GM21390 (cell line): ENCODE measurements around the gene CDH22.

Experiments
- ATAC-seq: cut with Tn5 transposase; IDR thresholded peaks from one replicate; pipeline ENCODE4 v1.9.1; 2021; ENCODE audit not compliant: unreplicated experiment

CDH22 gene

DNA sequence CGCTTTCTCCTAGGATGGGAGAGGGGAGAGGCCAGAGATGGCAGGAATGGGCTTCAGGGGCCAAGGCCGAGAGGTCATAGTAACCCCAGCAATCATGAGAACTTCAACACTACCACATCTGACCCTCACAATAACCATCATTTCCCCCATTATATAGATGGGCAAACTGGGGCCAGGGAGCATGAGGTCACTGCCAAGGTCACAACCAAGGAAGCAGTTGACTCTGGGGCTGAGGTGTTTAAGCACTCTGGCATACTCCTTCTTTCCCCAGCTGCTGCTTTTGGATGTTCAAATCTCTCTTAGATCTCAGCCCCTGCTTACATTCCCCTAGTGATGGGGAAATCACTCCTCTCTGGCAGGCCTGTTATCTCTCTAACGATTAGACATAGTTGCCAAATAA lies 39.6 kb downstream of the CDH22 start:
- ATAC-seq = no peak

DNA sequence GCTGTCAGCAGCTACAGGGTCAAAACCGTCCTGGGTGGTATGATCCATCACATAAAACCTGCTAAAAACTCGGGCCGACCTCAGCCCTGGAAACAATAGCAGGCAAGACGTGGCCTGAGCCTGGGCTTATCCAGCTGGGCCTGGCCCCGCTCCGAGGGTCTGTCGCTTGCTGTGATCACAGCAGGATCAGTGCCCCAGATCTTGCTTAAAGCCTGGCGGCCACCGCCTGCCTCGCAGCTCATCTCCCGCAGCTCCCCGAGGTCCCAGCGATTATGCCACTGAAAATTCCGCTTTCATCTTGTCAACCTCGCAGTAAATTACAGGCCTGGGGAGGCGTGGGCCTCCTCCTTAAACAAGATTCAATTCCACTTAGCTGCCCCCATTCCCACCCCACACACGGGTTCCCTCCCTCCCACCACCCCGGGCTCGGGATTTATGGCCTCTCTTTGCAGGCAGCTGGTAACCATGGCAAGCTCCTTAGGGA lies 40.1 kb downstream of the CDH22 start:
- ATAC-seq = no peak

DNA sequence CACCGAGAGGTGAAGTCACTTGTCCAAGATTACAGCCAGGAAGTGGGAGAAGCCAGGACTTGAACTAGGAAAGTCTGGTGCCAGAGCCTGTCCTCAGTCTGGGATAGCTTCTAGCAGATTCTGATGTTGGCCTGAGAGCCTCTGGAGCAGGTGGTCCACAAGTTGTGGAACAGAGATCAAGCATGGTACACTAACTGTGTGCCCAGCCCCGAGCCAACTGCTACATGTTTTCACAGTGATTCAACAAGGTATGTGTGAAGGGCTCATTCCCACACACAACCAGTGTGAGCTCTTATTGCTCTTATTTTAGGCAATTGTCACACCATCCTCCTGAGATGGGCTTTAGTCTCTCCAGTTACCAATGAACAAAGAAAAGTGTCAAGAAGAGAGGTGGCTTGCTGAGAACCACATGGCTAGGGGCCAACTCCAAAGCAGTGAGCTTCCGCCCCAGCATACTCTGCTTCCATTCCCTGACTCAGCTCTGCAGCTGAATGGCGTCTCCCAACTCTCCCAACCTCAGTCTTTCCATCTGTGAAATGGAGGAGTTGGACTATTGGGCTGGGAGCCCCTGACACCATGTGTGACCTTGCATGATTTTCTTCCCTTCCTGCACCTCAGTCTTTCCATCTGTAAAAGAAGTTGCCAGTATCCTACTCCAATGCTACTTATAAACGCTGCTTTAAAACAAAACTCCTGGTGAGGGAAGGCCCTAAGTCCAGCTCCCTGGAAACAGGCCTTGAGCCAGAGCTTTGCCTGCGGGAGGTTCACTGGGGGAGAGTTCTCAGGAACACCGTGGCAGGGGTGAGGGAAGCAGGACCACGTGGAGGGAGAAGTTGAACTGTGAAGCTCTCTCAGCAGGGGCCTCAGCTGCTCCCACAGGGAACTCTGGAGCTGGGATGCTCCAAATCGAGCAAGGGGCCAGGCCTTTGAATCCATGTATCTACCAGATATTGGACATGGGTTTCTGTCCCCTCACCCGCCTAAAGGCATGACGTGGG lies 40.9 kb downstream of the CDH22 start:
- ATAC-seq = no peak

DNA sequence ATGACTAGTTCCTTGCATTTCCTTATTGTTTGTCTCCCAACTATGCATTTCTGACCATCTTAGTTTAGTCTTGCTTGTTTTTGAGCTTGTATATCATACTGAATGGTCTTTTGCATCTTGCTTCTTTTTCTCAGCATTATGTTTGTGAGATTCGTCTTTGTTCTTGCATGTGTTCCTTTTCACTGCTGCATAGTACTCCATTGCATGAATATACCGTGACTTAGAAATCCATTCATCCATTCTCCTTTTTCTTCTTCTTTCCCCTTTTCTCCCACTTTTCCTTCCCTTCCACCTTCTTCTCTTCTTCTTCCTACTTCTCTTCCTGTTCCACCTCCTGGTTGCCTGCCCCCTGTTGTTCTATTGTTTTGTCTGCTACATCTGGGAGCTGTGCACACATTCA lies 42.8 kb downstream of the CDH22 start:
- ATAC-seq = no peak

DNA sequence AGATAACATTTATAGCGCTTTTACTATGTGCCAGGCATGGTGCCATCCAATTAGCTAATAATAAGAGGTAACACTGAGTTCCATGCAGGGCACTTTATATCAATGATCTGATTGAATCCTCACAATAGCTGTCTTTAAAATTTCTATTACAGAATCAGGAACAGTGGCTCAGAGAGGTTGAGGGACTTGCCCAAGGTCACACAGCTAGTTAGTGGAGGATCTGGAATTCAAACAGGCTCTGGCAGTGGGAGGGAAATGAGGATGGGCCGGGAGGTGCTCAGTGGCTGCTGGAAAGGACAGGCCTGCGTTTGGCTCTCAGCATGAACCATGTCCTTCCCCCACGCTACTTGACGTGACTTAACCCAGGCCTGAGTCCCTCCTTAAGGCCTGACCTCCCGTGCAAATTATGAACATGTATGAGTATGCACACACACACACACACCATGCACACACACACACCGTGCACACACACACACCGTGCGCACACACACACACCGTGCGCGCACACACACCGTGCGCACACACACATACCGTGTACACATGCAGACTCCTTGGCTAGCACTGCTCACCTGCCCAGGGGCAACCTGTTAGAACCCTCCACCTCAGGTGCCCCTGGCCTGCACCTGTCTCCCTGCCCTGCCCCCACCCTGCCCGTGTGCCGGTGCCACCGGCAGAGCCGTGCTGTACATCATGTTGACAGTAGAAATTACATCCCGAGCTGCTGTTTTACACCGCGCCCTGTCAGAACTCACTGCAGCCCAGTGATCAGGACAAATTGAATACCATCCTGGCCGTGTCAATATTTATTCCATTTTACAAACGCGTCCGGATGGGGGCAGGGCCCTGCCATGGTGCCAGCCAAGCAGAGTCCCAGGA lies 43.7 kb downstream of the CDH22 start:
- ATAC-seq = no peak

DNA sequence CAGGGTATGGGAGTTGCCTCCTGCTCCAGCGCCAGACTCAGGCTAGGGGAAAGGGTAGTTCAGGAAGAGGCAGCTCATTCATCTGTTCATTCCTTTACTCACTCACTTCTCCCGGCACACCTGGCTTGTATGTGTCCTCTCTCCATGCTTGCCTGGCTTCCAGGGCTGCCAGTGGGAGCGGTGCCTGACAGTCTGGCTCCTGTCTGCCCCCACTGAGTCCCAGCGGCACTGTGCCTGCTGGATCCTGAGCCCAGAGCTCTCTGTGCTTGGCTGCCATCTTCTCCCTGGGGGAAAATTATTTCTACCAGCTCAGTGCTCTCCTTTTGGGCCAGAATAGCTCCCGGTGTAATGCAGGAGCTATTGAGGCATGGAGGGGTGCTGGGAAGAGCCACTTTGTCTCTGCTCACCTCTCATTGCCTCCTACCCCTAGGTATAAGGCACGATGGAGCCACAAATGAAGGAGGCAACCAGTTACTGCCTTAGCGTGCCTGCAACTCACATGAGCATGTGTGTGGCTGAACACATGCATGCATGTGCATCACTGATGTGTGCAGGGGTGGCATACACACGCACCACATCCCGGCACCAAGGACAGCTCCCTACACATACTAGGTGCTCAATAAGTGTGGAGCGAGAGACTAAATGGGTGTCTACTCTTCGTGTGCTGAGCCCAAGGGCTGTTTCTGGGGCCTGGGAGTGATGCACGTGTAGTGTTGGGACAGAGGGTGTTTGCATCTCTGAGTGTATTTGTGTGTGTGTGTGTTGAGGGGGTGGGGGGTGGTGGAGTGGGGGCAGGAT lies 46.6 kb downstream of the CDH22 start:
- ATAC-seq = no peak

DNA sequence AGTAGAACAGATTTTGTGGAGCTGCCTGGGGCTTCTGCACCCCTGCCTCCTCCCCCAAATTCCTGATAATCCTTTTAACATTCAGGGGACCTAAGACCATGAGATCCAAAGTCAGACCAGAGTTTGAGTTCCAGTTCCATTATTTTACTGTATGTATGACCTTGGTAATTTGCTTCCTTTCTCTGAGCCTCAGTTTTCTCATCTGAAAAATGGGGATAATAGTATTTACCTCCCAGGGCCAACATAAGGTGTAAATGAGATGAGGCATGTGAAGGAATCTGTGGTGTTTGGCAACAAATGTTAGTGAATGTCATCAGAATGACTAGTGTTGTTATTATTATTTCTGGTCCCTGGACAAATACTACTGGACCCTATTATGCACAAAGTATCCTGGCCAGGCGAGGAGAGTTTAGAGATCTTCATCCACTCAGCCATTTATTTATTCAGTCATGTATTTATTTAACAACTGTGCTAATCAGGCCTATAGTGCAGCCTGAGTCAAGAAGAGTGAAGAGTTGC lies 47.3 kb downstream of the CDH22 start:
- ATAC-seq = no peak

DNA sequence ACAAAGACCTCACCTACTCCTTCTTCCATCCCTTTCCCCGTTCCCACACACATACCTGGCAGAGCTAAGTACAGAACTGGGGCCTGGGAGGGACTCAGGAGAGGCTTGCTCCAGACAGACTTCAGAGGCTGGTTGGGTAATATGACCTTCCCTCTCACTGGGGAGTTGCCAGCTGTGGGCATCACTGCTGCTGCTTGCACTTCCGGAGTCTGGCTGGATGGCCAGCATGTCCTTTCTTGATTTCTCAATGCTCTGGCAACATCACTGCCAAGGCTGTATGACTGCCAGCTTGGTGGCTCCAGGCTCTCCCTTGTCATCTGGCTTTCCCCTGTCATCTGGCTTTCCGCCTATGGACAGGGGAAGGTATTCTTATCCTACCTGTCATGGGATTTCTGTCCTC lies 47.8 kb downstream of the CDH22 start:
- ATAC-seq = no peak

DNA sequence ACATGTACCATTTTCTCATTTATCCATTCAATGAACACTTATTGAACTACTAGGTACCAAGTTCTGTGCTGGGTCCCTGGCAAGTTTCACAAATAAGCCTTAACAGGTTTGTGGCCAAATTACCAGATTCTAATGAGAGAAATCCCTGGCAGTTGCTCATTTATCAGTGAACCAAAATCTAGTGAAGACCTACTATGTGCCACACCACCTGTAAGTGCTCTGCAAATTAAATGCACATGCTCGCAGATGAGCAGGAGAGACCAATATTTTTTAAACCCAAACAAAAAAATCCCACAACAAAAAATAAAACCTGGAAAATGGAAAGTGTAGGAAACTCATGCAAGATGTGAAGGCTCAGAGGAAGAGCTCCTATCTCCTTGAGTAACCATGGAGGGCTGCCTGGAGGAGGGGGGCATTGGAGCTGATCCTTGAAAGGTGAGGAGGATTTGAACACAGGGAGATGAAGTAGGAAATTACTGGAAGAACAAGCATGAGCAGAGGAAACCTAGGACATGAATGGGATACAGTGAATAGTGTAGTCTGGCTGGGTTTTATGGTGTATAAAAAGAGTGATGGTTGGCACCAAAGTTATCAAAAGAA lies 48.9 kb downstream of the CDH22 start:
- no peak for ATAC-seq

DNA sequence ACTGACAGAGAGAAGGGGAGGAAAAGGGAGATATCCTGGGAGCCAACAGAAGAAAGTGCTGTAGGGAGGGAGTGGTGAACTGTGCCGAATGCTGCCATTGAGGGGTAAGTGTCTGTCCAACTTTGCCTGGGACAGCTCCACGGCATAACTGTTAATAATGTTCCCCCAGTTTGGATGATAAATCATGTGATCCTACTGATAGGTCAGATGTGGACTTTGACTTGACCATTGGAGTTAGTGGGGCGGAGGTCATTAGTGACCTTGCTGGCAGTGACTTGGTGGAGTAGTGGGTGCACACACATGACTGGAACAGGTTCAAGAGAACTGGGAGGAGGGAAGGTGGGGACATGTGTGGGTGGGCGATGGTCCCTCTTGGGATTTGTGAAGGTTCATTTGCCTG lies 50.4 kb downstream of the CDH22 start:
- ATAC-seq = no peak

DNA sequence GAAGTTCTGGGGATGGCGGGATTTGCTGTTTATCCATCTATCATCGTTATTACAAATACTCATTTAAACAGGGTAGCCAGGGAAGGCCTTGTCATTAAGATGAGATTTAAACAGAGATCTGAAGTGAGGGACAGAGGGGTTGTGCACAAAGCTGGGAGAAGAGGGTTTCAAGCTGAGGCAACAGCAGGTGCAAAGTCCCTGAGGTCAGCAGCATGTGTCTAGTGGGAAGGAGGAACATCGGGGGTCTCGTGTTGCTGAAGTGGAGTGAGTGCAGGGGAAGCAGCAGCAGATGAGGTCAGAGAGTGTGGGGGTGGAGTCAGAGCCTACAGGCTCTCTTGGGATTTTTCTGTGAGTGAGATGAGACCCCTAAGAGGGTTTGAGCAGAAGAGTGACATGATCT lies 52.0 kb downstream of the CDH22 start:
- ATAC-seq = no peak

DNA sequence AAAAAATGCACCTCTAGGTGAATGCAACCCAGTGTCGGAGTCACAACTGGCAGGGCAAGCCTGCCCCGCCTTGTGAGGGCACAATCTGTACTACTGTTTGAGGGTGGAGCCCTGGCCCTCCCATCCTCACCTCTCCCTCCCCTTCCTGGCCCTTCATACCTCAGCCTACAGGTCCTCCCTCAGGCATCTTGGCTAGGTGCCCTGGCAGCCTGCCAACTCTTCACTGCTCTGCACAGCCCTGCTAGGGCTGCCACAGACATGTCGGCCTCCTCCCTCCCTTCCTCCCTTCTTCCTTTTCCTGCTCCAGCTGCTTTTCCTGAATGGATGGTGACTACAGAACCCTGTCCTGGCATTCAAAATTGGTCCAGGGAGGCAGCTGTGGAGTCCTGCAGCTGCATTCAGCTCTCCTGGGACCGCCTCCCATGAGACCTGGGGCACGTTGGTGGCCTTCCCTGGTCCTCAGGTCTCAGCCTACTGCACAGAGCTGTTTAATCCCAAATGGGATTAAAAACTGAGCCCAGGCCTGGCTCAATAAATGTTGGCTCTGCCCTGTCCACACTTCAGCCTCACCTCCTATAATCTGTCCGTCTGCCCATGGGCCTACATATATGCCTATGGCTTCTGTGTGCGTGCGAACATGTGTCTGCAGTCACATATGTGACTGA lies 52.7 kb downstream of the CDH22 start:
- ATAC-seq = no peak

DNA sequence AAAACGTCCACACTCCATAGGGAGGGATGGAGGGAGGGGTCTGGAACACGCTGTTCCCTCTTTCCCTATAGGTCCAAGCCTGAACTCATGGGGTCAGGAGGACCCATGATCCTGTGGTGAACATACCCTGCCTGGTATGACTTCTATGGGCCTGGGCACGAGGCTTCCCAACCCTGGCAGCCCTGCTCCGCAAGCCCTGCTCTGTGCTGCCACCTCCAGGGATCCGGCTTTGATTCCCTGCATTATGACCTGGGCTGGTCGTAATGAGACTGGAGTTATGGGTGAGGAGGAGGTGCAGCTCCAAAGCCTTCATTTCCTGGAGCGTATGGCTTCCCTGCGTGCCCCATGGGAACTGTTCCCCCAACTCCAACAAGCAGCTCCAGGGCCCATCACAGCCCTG lies 54.9 kb downstream of the CDH22 start:
- ATAC-seq = no peak

DNA sequence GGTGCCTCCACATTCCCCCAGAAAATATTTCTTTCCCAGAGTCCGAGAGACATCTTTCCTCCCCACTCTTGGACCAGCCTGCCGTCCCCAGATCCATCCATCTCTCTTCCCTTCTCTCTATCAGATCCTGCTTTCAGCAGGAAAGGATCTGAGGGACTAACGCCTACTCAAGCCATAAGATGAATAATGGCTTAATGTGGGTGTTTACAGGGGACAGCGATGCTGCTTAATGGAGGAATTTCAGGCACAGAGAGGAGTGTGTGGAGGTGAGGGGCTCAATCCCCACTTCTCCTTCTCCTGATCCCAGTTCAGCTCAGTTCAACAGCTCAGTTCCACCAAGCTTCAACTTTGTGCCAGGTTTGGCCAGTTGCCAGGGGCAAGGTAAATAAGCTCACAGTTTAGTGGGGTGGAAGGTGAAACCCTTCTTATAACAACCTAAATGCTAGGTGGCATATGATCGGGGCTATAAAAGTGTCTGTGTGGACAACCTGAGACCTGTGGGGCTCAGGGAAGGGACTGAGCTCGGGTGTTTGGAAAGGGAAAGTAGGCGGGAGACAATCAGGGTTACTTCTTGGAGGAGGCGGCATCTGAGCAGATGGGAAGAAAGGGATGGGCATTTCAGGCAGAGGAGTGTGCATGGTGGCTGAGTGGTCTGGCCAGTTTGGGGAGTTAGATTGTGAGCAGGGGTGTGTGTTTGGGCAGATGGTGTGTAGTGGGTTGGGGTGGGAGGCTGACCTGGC lies 55.8 kb downstream of the CDH22 start:
- no peak for ATAC-seq

DNA sequence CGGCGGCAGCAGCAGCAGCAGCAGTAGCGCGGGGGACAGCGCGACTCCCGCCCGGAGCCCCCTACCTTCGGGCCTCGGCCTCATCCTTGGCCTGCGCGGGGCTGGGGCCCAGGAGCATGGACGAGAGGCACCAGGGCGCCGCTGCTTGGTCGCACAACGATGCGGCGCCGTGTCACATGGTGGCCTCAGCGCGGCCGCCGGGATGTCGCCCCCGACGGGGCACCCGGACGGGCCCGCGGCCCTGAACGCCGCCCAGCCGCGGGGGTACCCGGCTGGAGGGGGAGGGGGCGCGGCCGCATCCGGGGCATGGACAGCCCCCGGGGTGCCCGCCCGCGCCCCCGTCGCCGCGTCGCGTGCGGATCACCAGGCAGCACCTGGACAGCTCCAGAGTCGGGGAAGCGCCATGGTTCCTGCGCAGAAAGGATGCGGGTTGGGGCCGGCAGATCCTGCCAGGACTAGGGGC lies 57.1 kb downstream of the CDH22 start:
- no peak for ATAC-seq

DNA sequence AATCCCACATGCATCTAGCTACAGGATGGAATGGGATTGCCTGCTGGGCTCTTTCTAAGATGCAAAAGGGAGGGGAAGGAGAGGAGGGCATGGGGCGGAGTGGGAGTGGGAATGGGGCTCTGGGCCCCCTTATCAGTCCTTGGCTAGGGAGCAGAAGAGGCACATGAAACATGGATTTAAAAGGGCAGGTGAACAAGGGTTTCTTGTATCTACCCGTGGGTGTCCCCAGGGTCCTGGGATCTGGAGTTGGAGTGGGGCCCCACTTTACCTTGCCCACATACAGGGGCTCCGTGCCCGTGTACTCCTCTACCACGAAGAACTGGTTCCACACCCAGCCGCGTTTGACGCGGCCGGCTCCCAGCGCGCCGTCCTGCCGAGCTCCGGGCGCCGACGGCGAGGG lies 57.5 kb downstream of the CDH22 start:
- no peak for ATAC-seq

DNA sequence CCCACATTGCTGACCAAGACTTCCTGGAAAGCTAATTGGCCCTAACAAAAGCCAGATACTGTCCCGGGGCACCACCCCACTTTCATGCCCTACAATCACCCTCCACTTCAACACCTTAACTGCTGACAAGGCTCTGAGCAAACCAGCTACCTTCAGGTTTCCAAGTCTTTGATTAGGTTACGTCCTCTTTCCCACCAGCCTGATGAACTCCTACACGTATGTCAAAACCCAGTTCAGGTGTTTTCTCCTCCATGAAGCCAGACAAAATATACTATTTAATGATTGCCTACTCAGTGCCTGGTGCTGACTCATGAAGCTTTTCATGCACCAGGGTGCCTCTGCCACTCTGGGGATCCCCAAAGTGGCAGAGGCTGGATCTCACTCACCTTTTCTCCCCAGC lies 58.6 kb downstream of the CDH22 start:
- no peak for ATAC-seq

DNA sequence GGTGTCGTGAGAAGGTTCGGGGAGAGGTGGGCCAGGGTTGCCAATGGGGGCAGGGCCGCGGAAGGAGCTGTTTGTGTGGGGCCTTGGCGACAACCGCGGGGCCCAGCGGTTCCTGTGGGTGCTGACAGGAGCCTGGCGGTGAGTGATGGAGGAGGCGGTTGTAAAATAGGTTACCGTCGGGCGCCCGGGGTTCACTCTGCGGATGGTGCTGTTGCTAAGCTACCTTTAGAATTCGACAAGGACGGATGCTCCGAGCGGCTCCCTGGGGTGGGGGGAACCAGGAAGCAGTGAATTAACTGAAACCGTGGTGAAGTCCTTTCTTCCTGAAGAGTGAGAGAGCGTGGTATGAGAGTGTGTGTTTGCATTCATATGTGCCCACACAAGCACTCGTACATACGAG lies 61.7 kb downstream of the CDH22 start:
- no peak for ATAC-seq
